Keratinocyte (primary cell): ENCODE data around the gene GSX1. TPM values are rescaled to one million over a fixed set of nuclear protein-coding genes. Genes with fewer than 3 reads are reported as not detected.

ENCODE experiments used
- DNase-seq: peaks from one replicate; pipeline ENCODE4 v3.0.0-alpha.2; 2011; ENCODE audit warnings: low read depth, missing footprints, low spot score
- FAIRE-seq: peaks from 2 replicates; lab custom pipeline; 2011; peaks lifted over from hg19 to GRCh38; lab: Jason Lieb, UNC
- H2AFZ ChIP-seq: 2 replicates; pipeline ENCODE4 v1.6.0; 2012; ENCODE audit warnings: low read length, control low read depth, inconsistent platforms; ENCODE audit not compliant: control insufficient read depth
- H3K27ac ChIP-seq: 2 replicates; pipeline ENCODE4 v1.5.1; 2011; ENCODE audit warnings: low read length; ENCODE audit not compliant: control insufficient read depth, insufficient read depth
- H3K27me3 ChIP-seq: 3 replicates; pipeline ENCODE4 v1.6.0; 2011; ENCODE audit warnings: low read length; ENCODE audit not compliant: control insufficient read depth, insufficient read depth; ENCODE audit errors: extremely low read depth
- H3K36me3 ChIP-seq, 2 experiments: 2 replicates in 1 of 2; 3 replicates in 1 of 2; pipeline ENCODE4 v1.5.1; 2011; ENCODE audit warnings: low read length in 2 of 2, mild to moderate bottlenecking in 1 of 2; ENCODE audit not compliant: control insufficient read depth in 2 of 2, insufficient read depth in 2 of 2; ENCODE audit errors: extremely low read depth in 1 of 2
- H3K4me1 ChIP-seq: 3 replicates; pipeline ENCODE4 v1.5.1; 2011; ENCODE audit warnings: low read length; ENCODE audit not compliant: control insufficient read depth, insufficient read depth; ENCODE audit errors: extremely low read depth
- H3K4me2 ChIP-seq: 3 replicates; pipeline ENCODE4 v1.6.0; 2011; ENCODE audit warnings: low read depth, low read length; ENCODE audit not compliant: control insufficient read depth, insufficient read depth; ENCODE audit errors: extremely low read depth
- H3K4me3 ChIP-seq, 3 experiments: fragments of 200-600 bp in 1 of 3; sonication (generic) in 1 of 3; 2 replicates in 2 of 3; 3 replicates in 1 of 3; pipeline ENCODE4 v1.5.1; 2011 to 2016; ENCODE audit warnings: low read length in 3 of 3, mild to moderate bottlenecking in 3 of 3, control low read depth in 2 of 3, inconsistent platforms in 1 of 3, low read depth in 1 of 3, mixed read lengths in 1 of 3, mixed run types in 1 of 3, moderate library complexity in 1 of 3; ENCODE audit not compliant: control insufficient read depth in 2 of 3, insufficient read depth in 2 of 3; ENCODE audit errors: extremely low read depth in 1 of 3
- H3K79me2 ChIP-seq: 2 replicates; pipeline ENCODE4 v1.6.0; 2012; ENCODE audit warnings: low read length; ENCODE audit not compliant: control insufficient read depth, insufficient read depth
- H3K9ac ChIP-seq: 3 replicates; pipeline ENCODE4 v1.6.0; 2011; ENCODE audit warnings: low read length; ENCODE audit not compliant: control insufficient read depth, insufficient read depth; ENCODE audit errors: extremely low read depth
- H3K9me1 ChIP-seq: 3 replicates; pipeline ENCODE4 v1.6.0; 2011; ENCODE audit warnings: low read length; ENCODE audit not compliant: control insufficient read depth, insufficient read depth; ENCODE audit errors: extremely low read depth
- H3K9me3 ChIP-seq: 2 replicates; pipeline ENCODE4 v1.5.1; 2012; ENCODE audit warnings: low read depth, low read length; ENCODE audit not compliant: control insufficient read depth
- H4K20me1 ChIP-seq: 3 replicates; pipeline ENCODE4 v1.6.0; 2011; ENCODE audit warnings: low read length; ENCODE audit not compliant: control insufficient read depth, insufficient read depth; ENCODE audit errors: extremely low read depth
- EZH2 ChIP-seq: IDR thresholded peaks from one replicate; pipeline ENCODE4 v1.6.1; 2012; ENCODE audit warnings: inconsistent platforms, mild to moderate bottlenecking, low read length, moderate library complexity
- dilution Hi-C: fragments of 300-500 bp; cut with MboI; formaldehyde crosslinking; loops from one replicate; pipeline ENCODE4 v1.7.0; 2020; ENCODE audit warnings: low sequenced_read_pairs; ENCODE audit not compliant: extremely low pct_ligation_motif_present
- polyA plus RNA-seq, 5 experiments: library from polyadenylated mRNA; depleted of rRNA in 3 of 5; stranded (reverse) in 3 of 5; stranded (forward) in 1 of 5; unstranded in 1 of 5; fragments of >200 nt; gene quantifications; 1 replicate in 1 of 5; 2 replicates in 3 of 5; 3 replicates in 1 of 5; pipeline versions ENCODE4 v1.2.1 to v1.2.3, GENCODE V29; 2011 to 2012; ENCODE audit warnings: missing spikeins in 2 of 5, low read depth in 1 of 5, low replicate concordance in 1 of 5
- TF ChIP-seq, protein P1 (sequence below), 3 experiments: IDR thresholded peaks in 1 of 3; conservative IDR thresholded peaks in 1 of 3; optimal IDR thresholded peaks in 1 of 3; 2 replicates in 2 of 3; 3 replicates in 1 of 3; pipeline versions ENCODE3 to v1.5.1; 2011; ENCODE audit warnings: low read length in 3 of 3, mild to moderate bottlenecking in 3 of 3, moderate library complexity in 2 of 3, control low read depth in 1 of 3, inconsistent platforms in 1 of 3; ENCODE audit not compliant: insufficient read depth in 2 of 3; ENCODE audit errors: extremely low read depth in 1 of 3

GSX1 gene
- polyA plus RNA-seq, 1 donor (not counting 4 experiments of a cell fraction or from before 2014, with no cell fraction given) = not detected

DNA sequence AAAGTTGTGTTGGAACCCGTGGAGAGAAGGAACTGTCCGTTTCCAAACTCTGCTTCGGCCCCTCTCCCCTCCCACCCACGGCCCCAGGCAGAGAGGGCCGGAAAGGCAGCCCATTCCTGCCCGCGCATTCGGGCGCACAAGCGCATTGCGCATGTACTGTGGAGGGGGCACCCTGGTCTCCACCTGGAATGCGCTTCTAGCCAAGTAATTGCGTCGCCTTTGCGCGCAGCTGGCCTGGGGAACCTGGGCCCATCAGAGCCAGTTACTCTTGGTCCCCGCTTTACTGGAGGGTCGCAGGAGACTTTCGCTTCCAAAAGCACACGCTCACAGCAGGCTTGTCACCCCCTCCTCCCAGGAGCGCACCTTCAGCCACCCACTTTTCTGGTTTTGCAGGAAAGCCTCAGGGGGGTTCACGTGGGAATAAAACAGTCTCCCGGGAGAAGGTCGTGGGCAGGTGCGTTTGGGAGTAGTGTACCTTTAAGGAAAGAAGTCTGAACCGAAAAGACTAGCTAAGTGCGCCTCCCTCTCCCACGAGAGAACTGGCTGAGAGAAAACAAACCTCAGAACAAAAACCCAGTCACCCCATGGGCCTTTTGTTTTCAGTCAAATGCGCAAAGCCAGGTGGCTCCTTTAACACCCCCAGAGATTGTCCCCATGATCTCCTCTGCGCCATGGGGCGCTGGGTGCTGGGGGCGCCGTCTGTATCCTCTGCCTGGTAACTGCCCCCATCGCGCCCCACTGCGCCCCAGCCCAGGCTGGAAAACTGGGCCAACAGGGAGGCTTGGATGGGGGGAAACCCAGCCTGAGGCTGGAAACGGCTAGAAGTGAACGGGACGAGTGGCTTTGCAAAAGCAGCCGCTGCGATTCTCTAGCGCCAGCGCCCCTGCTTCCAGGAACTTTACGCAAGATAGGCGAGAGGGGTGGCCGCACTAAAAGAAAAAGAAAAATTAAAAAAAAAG is 28.5 kb downstream of the GSX1 start:
- H3K27ac ChIP-seq = no peak overlapping the region
- H3K4me2 ChIP-seq = no peak overlapping the region
- H3K36me3 ChIP-seq = no peaks in the 10 kb centered on the region
- no peak for DNase-seq
- peaks cover 57% of the 10 kb centered on the region for H3K27me3 ChIP-seq
- H3K9me3 ChIP-seq = no peaks in the 10 kb centered on the region
- H2AFZ ChIP-seq = no peak overlapping the region
- TF ChIP-seq, protein P1, sequence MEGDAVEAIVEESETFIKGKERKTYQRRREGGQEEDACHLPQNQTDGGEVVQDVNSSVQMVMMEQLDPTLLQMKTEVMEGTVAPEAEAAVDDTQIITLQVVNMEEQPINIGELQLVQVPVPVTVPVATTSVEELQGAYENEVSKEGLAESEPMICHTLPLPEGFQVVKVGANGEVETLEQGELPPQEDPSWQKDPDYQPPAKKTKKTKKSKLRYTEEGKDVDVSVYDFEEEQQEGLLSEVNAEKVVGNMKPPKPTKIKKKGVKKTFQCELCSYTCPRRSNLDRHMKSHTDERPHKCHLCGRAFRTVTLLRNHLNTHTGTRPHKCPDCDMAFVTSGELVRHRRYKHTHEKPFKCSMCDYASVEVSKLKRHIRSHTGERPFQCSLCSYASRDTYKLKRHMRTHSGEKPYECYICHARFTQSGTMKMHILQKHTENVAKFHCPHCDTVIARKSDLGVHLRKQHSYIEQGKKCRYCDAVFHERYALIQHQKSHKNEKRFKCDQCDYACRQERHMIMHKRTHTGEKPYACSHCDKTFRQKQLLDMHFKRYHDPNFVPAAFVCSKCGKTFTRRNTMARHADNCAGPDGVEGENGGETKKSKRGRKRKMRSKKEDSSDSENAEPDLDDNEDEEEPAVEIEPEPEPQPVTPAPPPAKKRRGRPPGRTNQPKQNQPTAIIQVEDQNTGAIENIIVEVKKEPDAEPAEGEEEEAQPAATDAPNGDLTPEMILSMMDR (optimal IDR thresholded peaks at IDR 0.05 in 1 of 3, IDR thresholded peaks at IDR 0.05 in 1 of 3, conservative IDR thresholded peaks at IDR 0.05 in 1 of 3; ENCODE audit: extremely low read depth in 1 of 3, insufficient read depth in 2 of 3, low read length in 3 of 3) = no peak
- FAIRE-seq = no peak
- no peak overlapping the region for H3K9ac ChIP-seq
- no peaks in the 10 kb centered on the region for H3K4me1 ChIP-seq
- H4K20me1 ChIP-seq = no peaks in the 10 kb centered on the region
- H3K4me3 ChIP-seq = no peak overlapping the region
- dilution Hi-C loops = no loop called here
- no peaks in the 10 kb centered on the region for H3K9me1 ChIP-seq
- H3K79me2 ChIP-seq = no peaks in the 10 kb centered on the region

DNA sequence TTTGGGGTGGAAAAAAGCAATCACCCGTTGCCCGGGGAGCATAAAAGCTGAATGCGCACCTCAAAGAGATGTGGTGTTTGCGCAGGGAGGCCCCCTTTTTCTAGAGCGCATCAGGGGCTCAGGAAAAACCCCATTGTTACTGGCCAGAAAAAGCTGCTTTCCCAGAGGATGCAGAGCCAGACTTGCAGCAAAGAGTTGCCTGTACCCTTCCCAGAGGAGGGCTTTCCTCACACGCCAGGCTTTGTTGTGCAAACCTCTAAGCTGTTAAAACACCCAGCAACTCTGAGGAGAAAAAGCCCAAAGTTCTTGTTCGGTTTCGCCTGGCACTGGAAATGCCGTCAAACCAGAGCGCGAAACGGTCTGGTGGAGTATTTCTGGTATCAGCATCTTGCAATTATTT is 29.3 kb downstream of the GSX1 start:
- H3K9ac ChIP-seq = no peak overlapping the region
- no peak for DNase-seq
- H4K20me1 ChIP-seq = no peaks in the 10 kb centered on the region
- TF ChIP-seq EZH2 = no peak
- TF ChIP-seq, protein P1 (optimal IDR thresholded peaks at IDR 0.05 in 1 of 3, IDR thresholded peaks at IDR 0.05 in 1 of 3, conservative IDR thresholded peaks at IDR 0.05 in 1 of 3; ENCODE audit: extremely low read depth in 1 of 3, insufficient read depth in 2 of 3, low read length in 3 of 3) = no peak
- H3K4me1 ChIP-seq = no peaks in the 10 kb centered on the region
- H3K9me1 ChIP-seq = no peaks in the 10 kb centered on the region
- no peaks in the 10 kb centered on the region for H3K9me3 ChIP-seq
- H2AFZ ChIP-seq = no peak overlapping the region
- H3K4me2 ChIP-seq = no peak overlapping the region
- no peaks in the 10 kb centered on the region for H3K36me3 ChIP-seq
- no peak for FAIRE-seq
- H3K4me3 ChIP-seq = no peak overlapping the region
- H3K79me2 ChIP-seq = no peaks in the 10 kb centered on the region
- peaks cover 60% of the 10 kb centered on the region for H3K27me3 ChIP-seq
- dilution Hi-C loops = no loop called here
- H3K27ac ChIP-seq = no peak overlapping the region
